ENCODE data around the gene CCDC102A.
A peak's percentile ranks its signal among the peaks of the same experiment; 100 is the strongest.
"Not testable (repeated sequence)": the region's sequence is repeated elsewhere in the genome, so short reads cannot be mapped to it uniquely, and the experiment has no call there.

CCDC102A gene

DNA sequence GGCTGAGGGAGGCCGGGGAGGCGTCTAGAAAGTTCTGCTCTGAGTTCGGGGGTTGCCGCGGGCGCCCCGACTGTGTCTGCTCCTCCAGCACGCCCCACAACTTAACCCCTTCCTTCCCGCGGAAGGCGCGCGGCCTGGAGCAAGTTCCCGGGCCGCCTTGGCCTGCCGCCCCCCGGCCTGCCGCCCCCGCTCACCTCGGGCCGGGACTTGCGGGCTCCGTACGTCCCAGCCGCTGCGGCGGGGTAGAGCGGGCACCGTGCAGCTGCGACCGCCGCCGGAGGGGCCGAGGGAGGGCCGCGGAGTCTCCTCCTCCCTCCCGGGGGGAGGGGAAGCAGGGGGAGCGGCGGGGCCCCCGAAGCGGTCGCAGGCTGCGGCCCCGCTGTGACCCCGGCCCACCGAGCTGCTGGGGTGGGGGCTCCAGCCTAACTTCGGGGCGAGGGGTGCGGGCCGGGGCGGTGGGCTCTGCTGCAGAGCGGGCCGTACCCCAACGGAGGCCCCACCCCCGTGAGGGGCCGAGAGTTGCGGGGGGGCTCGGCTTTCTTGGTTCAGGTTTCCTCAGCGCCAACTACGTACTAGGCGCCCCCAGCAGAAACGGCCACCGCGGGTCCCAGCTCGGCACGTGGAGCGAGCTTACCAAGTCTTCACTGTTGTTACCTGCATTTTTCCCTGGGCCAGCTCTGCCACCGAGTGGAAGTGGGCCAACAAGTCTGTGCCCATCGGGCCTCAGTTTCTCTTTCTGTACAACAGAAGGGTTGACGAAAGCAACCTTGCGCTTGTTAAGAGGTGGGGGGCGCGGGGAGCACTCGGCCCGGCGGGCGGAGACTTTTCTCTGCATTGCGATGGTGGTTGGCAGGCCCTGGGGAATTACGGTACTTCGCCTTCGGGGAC is at the start of gene CCDC102A:
Gene CCDC102A, minus strand, starts transcription at position 266 of the 888 bp plus-strand sequence. CDS start 7,394 bp downstream, outside the sequence.
- peak; percentile 75 for DNase-seq (ENCODE audit: low spot score)

DNA sequence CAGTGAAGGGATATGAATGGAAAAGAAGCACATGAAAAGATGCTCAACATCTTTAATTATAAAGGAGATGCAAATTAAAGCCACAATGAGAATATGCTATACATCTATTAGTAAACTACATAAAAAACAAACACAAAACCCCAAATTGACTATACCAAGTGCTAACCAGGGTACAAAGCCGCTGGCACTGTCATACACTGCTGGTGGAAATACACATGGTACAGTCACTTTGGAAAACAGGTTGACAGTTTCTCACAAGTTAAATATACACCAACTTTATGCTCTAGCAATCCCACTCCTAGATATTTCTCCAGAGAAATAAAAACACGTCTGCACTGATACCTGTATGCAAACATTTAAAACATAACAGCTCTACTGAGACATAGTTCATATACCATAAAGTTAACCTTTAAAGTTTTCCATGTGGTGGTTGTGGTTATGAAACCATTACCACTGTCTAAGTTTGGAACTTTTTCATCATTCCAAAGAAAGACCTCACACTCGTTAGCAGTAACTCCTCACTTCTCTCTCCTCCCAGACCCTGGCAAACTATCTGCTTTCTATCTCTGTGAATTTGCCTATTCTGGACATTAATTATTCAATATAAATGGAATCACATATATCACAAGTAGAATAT is 48.8 kb upstream of the CCDC102A start:
- DNase-seq (ENCODE audit: low spot score): no peak

DNA sequence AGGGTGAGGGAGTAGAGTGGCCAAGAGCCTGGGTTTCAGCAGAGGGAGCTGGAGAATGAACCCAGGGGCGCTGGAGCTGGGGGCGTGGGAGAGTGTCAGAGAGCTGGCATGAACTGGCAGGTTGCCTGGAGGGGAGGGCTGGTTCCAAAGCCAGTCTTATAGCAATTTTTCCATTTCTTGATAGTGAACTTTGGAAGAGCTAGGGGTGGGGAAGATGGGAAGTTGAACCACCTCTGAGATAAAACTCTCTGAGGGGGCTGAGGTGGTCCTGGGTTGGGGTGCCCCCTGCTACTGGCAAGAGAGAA is 42.9 kb upstream of the CCDC102A start:
- no peak for DNase-seq (ENCODE audit: low spot score)

DNA sequence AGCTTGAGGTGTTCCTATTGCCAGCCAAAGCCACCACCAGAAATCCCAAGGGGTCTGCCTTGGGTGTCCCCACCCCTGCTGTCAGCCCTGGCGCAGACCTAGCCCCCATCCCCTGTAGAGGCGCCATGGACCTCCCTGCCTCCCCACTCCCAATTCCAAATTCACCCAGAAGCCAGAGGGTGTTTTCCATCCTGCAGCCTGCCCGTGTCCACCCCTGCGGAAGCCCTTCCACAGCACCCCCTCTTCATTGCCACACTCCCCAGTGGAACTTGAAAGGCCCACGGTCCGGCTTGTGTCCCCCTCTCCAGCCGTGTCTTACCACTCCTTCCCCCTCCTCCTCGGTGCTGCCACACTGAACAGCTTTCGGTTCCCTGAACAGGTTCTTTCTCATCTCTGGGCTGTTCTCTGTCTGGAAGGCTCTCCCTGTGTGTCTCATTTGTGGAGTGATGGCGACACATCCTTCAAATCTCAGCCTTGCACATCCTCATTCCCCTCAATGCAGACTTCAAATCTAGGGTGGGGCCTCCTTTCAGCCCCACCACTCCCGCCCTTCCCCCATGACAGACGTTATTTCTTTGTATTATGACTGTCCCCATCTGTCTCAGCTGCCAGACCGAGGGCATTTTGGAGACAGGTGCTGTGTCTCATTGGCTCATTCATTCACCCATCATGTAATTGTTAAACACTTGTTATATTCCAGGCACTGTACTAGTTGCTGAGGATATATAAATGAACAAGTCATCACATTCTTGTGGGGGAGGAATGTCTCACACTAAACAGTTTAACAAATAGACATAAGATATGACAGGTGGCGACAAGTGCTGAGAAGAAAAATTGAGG is 42.4 kb upstream of the CCDC102A start:
- DNase-seq (ENCODE audit: low spot score): peak; percentile 7

DNA sequence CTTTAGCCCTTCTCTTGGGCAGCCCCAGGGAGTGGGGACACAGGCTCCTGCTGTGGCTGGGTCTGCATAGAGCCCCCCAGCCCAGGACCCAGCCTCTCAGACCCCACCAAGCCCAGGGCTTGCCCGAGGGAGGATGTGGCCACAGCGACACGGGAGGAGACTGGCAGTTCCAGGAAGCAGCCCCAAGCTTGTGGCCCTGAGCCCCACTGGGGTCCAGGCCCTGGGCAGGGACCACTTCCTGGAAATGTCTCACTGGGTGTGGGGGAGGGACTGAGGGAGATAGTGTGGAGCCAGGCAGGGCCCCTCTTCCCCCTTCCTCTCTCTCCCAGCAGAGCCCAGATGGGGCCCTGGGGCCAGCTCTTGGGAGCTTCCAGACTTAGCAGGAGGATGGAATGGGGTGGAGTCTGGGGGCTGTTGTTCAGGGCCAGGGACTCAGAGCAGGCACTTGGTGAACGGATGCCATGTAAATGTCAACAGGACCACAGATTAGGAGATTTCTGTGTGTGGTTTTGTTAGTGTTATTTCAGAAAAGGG is 41.4 kb upstream of the CCDC102A start:
- DNase-seq (ENCODE audit: low spot score): peak; percentile 5

DNA sequence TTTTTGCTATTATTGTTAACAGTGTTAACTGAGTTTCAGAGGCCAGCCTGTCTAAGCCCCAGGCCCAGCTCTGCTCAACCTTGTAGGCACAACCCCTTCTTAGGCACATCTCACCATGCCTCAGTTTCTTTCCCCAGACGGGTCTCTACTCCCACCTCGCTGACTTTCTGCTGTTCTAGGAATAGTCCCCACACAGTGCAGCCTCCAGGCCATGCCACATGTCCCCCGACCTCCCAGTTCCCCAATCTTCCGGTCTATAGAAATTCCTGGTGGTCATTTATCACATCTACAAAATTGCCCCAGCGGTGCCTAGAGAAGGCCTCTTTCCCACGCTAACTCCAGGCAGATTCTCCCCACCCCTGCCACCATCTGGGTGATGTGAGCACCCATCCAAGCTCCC is 40.8 kb upstream of the CCDC102A start:
- peak; percentile 6 for DNase-seq (ENCODE audit: low spot score)

DNA sequence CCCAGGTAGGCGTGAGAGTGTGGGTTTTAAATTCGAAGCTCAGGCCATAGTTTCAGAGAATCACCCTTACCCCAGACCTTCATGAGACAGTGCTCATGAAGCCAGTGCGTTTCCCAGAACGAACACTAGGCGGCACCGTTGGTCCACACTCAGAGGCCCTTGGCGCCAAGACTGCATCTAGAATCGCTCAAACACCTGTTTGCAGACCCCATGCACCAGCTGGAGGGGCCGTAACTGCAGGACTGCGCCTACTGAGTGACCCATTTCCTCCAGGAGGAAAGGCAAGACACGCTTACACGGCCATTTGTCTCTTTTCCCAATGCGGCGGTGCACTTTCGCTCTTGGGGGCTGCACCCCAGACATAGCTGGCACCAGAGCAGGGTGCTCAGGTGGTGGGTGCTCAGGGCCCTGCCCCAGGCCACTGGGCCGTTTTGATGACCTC is 40.1 kb upstream of the CCDC102A start:
- peak; percentile 82 for DNase-seq (ENCODE audit: low spot score)

DNA sequence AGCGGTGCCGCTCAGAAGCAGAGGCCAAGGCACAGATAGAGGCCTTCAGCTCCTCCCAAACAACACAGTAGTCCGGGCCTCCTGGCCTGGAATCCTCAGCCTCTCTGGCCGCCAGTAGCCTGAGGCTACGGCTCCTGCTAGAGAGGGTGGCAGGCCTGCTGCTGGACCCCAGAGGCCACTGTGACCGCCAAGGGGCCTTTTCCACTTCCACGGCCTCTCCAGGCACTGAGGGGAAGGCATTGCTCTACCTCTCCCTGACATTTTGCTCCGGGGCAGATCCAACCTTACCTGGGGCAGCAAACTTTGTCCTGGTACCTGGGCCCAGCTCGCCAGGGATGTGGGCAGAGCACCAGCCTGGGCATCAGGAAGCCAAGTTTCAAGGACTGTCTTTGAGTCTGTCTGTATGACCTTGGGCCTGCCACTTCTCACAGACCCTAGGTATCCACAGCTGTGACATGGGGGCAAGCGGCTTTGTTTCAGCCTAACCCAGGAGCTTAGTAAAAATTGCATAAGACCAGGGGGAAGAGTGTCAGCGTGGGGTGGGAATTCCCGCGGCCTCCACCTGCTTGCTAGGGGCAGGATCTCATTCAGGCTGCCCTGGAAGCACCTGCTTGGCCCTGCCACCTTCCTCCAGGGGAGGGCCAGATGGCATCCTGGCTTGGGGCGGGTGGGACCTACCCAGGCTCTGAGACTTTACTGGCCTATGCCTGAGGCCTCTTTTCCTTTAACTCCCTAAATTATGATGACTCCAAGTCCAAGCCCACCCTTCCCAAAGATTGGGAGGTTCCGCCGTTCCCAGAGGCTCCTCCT is 39.3 kb upstream of the CCDC102A start:
- peak; percentile 6 for DNase-seq (ENCODE audit: low spot score)

DNA sequence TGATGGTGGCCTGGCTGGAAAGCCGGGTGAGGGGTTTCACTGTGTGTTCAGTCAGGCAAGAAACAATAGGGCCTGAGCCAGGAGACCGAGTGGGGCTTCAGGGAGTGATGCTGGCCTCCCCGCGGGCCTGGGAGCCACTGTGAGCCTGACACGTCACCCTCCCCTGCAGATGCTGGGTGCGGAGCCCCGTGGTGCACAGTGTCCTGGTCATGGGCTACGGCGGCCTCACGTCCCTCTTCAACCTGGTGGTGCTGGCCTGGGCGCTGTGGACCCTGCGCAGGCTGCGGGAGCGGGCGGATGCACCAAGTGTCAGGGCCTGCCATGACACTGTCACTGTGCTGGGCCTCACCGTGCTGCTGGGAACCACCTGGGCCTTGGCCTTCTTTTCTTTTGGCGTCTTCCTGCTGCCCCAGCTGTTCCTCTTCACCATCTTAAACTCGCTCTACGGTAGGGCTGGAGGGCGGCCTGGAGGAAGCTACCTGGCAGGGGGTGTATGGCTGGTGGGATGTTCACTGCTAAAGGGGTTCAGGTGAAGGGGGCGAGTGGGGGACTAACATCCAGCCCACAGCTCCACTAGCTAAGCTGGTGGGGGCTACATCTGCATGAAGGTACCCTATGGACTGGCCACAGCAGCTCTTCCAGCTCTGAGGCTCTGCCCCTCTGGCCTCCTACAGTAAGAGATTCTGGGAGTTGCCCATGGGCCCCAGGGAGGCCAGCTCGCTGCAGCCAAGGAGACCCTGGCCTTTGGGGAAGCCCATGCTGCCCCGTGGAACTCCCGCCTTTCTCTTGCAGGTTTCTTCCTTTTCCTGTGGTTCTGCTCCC is 38.5 kb upstream of the CCDC102A start:
- peak; percentile 8 for DNase-seq (ENCODE audit: low spot score)

DNA sequence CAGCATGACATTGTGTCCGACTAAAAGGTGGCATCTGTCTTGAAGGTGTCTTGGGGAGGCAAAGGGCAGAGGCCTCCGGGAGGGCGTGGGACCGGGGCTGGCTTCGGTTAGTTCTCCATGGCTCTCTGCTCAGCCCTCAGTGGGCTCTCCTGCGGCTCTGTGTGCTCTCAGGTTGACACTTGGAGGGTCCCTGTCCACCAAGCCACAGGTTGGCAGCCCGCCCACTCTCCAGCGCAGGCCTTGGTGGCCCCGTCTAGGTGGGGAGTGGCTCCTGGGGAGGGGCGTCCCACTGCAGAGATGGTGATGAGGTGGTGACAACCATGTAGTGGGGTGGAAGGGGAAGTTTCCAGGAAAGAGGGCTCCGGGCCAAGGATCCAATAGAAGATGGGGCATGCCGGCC is 37.7 kb upstream of the CCDC102A start:
- no peak for DNase-seq (ENCODE audit: low spot score)

DNA sequence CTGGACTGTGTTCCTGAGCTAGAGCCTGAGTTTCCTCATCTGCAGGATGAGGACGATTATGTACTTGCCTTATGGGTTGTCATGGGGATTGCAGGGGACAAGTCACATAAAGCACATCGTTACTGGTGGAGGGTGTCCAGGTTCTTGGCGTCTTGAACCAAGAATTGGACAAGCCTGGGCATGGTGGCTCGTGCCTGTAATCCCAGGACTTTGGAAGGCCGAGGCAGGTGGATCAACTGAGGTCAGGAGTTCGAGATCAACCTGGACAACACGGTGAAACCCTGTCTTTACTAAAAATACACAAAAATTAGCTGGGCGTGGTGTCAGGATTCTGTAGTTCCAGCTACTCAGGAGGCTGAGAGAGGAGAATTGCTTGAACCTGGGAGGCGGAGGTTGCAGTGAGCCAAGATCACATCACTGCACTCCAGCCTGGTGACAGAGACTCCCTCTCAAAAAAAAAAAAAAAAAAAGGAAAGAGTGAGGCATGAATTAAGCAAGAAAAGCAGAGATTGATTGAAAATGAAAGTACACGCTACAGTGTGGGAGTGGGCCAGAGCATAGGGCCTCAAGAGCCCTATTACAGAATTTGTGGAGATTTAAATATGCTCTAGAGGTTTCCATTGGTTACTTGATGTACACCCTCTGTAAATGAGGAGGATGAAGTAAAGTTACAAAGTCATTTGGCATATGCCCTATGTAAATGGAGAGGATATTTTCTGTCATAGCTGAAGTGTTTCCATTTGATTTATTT is 36.8 kb upstream of the CCDC102A start:
- peak; percentile 9 for DNase-seq (ENCODE audit: low spot score)

DNA sequence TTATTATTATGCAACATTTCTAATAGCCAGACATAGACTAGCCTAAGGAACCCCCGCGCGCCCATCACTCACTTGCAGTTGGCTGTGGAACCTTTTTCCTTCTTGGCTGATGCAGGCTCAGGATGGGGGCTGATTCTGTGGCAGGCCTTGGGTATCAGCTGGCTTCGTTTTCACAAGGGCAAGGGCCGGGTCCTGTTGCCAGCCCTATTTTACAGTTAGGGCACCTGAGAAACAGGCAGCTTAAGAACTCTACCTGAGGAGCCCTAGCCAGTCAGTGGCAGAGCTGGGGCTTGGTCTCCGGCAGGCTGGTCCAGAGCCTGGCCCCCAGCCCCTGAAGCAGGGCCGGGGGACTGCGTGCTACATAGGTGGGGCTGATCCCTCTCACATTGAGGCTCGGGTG is 34.7 kb upstream of the CCDC102A start:
- DNase-seq (ENCODE audit: low spot score): peak; percentile 5

DNA sequence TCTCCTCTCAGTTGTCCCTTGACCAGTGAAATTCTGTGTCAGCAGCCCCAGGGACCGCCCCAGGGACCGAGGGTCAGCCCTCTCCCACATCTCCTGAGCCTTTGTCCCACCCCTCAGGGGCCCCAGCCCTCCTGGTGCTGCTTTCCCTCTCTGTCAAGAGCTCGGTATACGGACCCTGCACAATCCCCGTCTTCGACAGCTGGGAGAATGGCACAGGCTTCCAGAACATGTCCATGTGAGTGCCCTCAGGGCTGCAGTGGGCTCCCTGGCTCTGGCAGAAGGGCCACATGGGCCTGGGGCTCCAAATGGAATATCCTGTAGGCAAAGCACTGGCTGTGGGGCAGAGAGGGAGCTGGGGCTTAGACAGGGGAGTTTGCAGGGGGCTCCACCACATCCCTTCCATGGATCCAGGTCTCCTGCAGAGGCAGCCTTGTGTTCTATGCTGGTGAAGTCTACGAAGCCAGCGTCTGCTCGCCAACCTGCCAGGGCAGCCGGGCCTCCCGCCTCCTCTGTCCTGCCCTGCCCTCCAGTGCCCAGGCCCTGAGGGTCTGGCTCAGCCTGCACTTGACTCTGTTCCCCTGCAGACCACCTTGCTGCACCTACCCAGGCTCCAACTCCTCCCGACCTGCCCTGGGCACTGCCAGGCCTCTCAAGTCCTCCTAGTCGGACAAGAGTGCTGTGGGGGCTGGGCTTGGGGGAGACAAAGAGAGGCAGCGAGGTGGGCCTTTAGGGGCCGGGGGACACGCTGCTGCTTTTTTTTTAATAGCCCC is 34.1 kb upstream of the CCDC102A start:
- peak; percentile 5 for DNase-seq (ENCODE audit: low spot score)

DNA sequence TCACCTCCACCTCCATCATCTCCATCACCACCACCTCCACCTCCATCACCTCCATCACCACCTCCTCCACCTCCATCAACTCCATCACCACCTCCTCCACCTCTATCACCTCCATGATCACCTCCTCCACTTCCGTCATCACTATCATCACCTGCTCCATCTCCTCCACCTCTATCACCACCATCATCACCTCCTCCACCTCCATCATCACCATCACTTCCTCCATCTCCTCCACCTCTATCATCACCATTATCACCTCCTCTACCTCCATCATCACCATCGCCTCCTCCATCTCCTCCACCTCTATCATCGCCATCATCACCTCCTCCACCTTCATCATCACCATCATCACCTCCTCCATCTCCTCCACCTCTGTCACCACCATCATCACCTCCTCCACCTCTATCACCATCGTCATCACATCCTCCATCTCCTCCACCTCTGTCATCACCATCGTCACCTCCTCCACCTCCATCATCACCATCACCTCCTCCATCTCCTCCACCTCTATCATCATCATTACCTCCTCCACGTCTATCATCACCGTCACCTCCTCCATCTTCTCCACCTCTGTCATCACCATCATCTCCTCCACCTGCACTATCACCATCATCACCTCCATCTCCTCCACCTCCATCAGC is 33.1 kb upstream of the CCDC102A start:
- no peak for DNase-seq (ENCODE audit: low spot score)

DNA sequence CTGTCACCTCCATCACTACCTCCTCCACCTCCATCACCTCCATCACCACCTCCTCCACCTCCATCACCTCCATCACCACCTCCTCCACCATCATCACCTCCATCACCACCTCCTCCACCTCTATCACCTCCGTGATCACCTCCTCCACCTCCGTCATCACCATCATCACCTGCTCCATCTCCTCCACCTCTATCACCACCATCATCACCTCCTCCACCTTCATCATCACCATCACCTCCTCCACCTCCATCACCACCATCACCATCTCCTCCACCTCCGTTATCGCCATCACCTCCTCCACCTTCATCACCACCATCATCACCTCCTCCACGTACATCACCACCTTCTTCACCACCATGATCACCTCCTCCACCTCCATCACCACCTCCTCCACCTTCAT is 32.4 kb upstream of the CCDC102A start:
- DNase-seq (ENCODE audit: low spot score): not testable (repeated sequence)

DNA sequence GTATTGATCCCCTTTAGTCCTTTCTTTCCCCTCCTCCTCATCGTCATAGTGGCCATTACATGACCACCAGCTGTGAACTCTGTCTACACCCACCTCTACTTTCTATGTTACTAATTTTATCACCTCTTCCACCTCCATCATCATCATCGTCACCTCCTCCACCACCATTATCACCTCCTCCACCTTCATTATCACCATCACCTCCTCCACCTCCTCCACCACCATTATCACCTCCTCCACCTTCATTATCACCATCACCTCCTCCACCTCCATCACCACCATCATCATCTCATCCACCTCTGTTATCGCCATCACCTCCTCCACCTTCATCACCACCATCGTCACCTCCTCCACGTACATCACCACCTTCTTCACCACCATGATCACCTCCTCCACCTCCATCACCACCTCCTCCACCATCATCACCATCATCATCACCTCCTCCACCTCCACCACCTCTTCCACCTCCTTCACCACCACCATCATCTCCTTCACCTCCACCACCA is 31.9 kb upstream of the CCDC102A start:
- DNase-seq (ENCODE audit: low spot score): no peak

DNA sequence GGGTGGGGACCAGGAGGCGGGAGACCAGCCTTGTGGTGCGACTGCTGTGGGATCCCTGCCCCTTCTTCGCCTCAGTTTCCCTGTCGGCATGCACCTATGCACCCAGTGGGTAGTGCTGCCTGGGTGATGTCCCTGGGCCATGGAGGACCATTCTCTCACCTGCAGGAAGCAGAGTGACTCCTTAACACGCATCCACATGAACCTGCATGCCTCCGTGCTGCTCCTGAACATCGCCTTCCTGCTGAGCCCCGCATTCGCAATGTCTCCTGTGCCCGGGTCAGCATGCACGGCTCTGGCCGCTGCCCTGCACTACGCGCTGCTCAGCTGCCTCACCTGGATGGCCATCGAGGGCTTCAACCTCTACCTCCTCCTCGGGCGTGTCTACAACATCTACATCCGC is 31.3 kb upstream of the CCDC102A start:
- DNase-seq (ENCODE audit: low spot score): peak; percentile 3

DNA sequence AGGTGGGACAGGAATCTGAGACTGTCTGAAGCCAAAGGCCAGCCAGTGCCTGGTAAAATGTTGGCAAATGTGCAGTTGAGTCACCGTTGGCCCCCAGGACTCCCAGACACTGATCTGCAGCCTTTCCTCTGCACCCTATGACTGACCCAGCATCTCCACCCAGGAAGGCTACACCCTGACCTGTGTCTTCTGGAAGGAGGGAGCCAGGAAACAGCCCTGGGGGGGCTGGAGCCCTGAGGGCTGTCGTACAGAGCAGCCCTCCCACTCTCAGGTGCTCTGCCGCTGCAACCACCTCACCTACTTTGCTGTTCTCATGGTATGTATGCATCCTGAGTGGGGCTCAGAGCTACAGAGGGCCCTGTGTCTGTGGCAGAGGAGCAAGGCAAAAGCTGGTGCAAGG is 30.1 kb upstream of the CCDC102A start:
- DNase-seq (ENCODE audit: low spot score): no peak

Data from AG20443 (cell line).